ENCODE results near the gene DPEP1.
"Not testable (repeated sequence)": the region's sequence is repeated elsewhere in the genome, so short reads cannot be mapped to it uniquely, and the experiment has no call there.

Gene DPEP1

GRCh38 chr16:89621136-89621697 is 7.8 kb downstream of the DPEP1 start:
- DNase-seq: no peak

GRCh38 chr16:89621698-89622409 is 8.4 kb downstream of the DPEP1 start:
- DNase-seq: no peak

GRCh38 chr16:89623511-89624261 is 10.2 kb downstream of the DPEP1 start:
- DNase-seq: no peak

GRCh38 chr16:89624777-89625761 is 11.6 kb downstream of the DPEP1 start:
- DNase-seq: no peak

GRCh38 chr16:89629827-89630610 is 16.6 kb downstream of the DPEP1 start:
- DNase-seq: no peak

- no peak for DNase-seq
Observed at GRCh38 chr16:89633064-89633631, 19.7 kb downstream of the DPEP1 start.

GRCh38 chr16:89634463-89635385 is 21.3 kb downstream of the DPEP1 start:
- DNase-seq: not testable (repeated sequence)

GRCh38 chr16:89636663-89637062 is 23.2 kb downstream of the DPEP1 start:
- no peak for DNase-seq

GRCh38 chr16:89637379-89637778 is 23.9 kb downstream of the DPEP1 start:
- no peak for DNase-seq

GRCh38 chr16:89638455-89638854 is 25.0 kb downstream of the DPEP1 start:
- no peak for DNase-seq

- no peak for DNase-seq
Observed at GRCh38 chr16:89639385-89639784, 25.9 kb downstream of the DPEP1 start.

GRCh38 chr16:89641458-89642119 is 28.1 kb downstream of the DPEP1 start:
- no peak for DNase-seq

- DNase-seq: no peak
Observed at GRCh38 chr16:89642574-89642973, 29.1 kb downstream of the DPEP1 start.

GRCh38 chr16:89643769-89644300 is 30.4 kb downstream of the DPEP1 start:
- DNase-seq: no peak

- no peak for DNase-seq
Observed at GRCh38 chr16:89645122-89645521, 31.7 kb downstream of the DPEP1 start.

GRCh38 chr16:89646270-89646669 is 32.8 kb downstream of the DPEP1 start:
- no peak for DNase-seq

- no peak for DNase-seq
Observed at GRCh38 chr16:89646906-89647305, 33.5 kb downstream of the DPEP1 start.

- no peak for DNase-seq
Observed at GRCh38 chr16:89651584-89651983, 38.1 kb downstream of the DPEP1 start.

- no peak for DNase-seq
Observed at GRCh38 chr16:89653656-89654295, 40.3 kb downstream of the DPEP1 start.

All from stimulated activated naive CD4-positive, alpha-beta T cell (primary cell).